Small intestine (tissue), 7 donors: ENCODE results near the gene ALDH3B1. TPM values are rescaled to one million over a fixed set of nuclear protein-coding genes. Genes with fewer than 3 reads are reported as not detected.

Experiments
- DNase-seq, 2 donors: peaks; one replicate each; pipeline versions ENCODE4 v3.0.0 to v3.0.0-alpha.2; 2013
- FAIRE-seq: peaks from 2 replicates; lab custom pipeline; 2012; peaks lifted over from hg19 to GRCh38; lab: Jason Lieb, UNC
- H3K27ac ChIP-seq, 3 donors: one replicate each; pipeline ENCODE4 v1.5.1; 2013; ENCODE audit warnings: low read length in 2 of 3, mild to moderate bottlenecking in 2 of 3, control low read depth in 1 of 3, inconsistent platforms in 1 of 3, low read depth in 1 of 3, moderate library complexity in 1 of 3
- H3K27me3 ChIP-seq, 3 donors: one replicate each; pipeline ENCODE4 v1.6.1; 2013; ENCODE audit warnings: low read length in 3 of 3, inconsistent platforms in 1 of 3; ENCODE audit not compliant: control insufficient read depth in 3 of 3, insufficient read depth in 3 of 3
- H3K36me3 ChIP-seq, 3 donors: one replicate each; pipeline ENCODE4 v1.6.1; 2013; ENCODE audit warnings: low read length in 3 of 3, inconsistent platforms in 1 of 3, low read depth in 1 of 3, mild to moderate bottlenecking in 1 of 3, moderate library complexity in 1 of 3; ENCODE audit not compliant: control insufficient read depth in 3 of 3, insufficient read depth in 2 of 3
- H3K4me1 ChIP-seq, 3 donors: one replicate each; pipeline ENCODE4 v1.6.1; 2013; ENCODE audit warnings: low read length in 2 of 3, inconsistent platforms in 1 of 3, low read depth in 1 of 3, mild to moderate bottlenecking in 1 of 3, moderate library complexity in 1 of 3; ENCODE audit not compliant: control insufficient read depth in 3 of 3, insufficient read depth in 2 of 3
- H3K4me3 ChIP-seq, 3 donors: one replicate each; pipeline ENCODE4 v1.5.1; 2013; ENCODE audit warnings: low read length in 3 of 3, control low read depth in 1 of 3, inconsistent platforms in 1 of 3, low read depth in 1 of 3, mild to moderate bottlenecking in 1 of 3, moderate library complexity in 1 of 3
- H3K9me3 ChIP-seq, 2 donors: one replicate each; pipeline ENCODE4 v1.6.1; 2013; ENCODE audit warnings: low read depth in 1 of 2, low read length in 1 of 2; ENCODE audit not compliant: control insufficient read depth in 2 of 2, insufficient read depth in 1 of 2
- WGBS, 3 donors: extraction: QIAGEN DNeasy Blood & Tissue Kit; methylation state at CpG; one replicate each; pipeline ENCODE4 v1.1.7; 2013; 5-methylcytosine and 5-hydroxymethylcytosine counted together
- polyA plus RNA-seq, 4 donors: library from polyadenylated mRNA; stranded (reverse) in 3 of 4; unstranded in 1 of 4; fragments of 200-250 nt in 3 of 4; fragments of 120-200 nt in 1 of 4; gene quantifications; one replicate each; pipeline versions ENCODE4 v1.2.1 to v1.2.3, GENCODE V29; 2013
- donor health status: healthy with polysubstance abuse.
- donor health status: control.
- donor health status: control.
- donor health status: Bipolar disorder and iron deficiency.
- donor health status: healthy.

Gene ALDH3B1
- polyA plus RNA-seq, 4 donors, result 14.4 to 28.1 (median 21.6) TPM

- H3K27me3 ChIP-seq, result no peaks in the 10 kb centered on the region
- 89 to 94% (median 90%) methylated on average over 11 of the region's 11 CpGs for WGBS, 3 donors
- no peak for DNase-seq
- H3K27ac ChIP-seq, result no peak overlapping the region
- H3K9me3 ChIP-seq, result no peaks in the 10 kb centered on the region
- no peaks in the 10 kb centered on the region for H3K4me1 ChIP-seq
- peaks cover 8 to 79% (median 17%) of the 10 kb centered on the region in 3 donors for H3K36me3 ChIP-seq
- FAIRE-seq, result no peak
- no peak overlapping the region for H3K4me3 ChIP-seq
Measured at GRCh38 chr11:68053981-68054812, 44.1 kb downstream of the ALDH3B1 start.

DNA sequence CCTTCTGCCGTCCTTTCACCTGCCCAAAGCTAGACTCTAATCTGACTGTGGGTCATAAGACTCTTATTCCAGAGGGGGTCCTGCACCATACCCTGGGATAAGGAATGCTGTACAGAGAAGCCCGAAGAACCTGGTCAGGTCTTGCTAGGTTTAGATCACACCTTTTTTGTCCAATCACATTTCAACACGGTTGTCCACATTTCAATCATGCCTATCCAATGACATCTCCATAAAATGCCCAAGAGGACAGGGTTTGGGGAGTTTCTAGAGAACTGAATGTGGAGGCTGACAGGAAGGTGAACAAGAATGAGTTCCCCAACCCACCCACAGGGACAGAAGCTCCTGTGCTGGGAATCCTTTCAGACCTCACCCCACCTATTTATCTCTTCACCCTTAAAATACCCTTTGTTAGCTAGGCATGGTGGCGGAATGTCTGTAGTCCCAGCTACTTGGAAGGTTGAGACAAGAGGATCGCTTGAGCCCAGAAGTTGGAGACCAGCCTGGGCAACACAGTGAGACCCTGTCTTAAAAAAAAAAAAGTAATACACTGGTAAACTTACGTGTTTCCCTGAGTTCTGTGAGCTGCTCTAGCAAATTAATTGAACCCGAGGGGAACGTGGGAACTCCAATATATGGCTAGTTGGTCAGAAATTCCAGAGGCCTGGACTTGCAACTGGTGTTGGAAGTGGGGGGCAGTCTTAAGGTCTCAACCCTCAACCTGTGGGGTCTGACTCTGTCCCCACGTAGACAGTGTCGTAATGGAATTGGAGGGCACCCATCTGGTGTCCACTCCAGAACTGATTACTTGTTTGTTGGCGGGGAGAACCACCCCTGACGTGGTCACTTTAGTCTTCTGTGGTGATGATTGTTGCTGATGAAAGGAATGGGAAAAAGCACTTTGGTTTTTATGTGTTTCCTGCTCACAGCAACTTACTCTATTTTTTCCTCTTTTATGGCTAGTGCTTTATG lies 46.5 kb downstream of the ALDH3B1 start:
- DNase-seq (no peak), FAIRE-seq (no peak)
- Histone ChIP-seq H3K36me3 (peaks cover 3 to 71% (median 15%) of the 10 kb centered on the region in 3 donors), H3K27me3 (no peaks in the 10 kb centered on the region), H3K27ac (no peak overlapping the region), H3K9me3 (no peaks in the 10 kb centered on the region), H3K4me1 (no peaks in the 10 kb centered on the region), H3K4me3 (no peak overlapping the region)
- WGBS, 3 donors, result 93 to 95% (median 94%) methylated on average over 12 of the region's 12 CpGs

- no peak for FAIRE-seq
Measured at GRCh38 chr11:68057807-68058206, 47.7 kb downstream of the ALDH3B1 start.

DNA sequence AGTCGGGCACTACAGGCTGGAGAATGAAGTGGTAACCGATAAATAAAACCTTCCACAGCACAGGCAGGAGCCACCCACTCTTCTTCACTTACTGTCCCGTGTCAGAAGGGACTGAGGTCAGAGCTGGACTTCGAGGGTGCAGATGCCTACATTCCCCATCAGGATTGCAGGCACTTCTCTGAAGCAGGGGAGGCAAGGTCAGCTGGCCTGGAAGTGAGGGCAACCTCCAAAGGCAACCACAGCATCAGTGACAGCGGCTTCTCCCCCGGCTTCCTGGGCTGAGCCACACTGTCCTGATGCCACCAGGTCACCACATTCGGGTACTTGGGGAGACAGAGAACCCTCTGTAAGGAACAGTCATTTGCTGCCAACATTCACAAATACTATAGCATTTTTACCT lies 51.4 kb downstream of the ALDH3B1 start:
- H3K4me1 ChIP-seq, result no peaks in the 10 kb centered on the region
- H3K9me3 ChIP-seq, result no peaks in the 10 kb centered on the region
- WGBS, 3 donors, result 92 to 93% (median 93%) methylated on average over 7 of the region's 7 CpGs
- FAIRE-seq, result no peak
- DNase-seq, result no peak
- peaks cover 12 to 74% (median 27%) of the 10 kb centered on the region in 3 donors for H3K36me3 ChIP-seq
- no peak overlapping the region for H3K27ac ChIP-seq
- no peaks in the 10 kb centered on the region for H3K27me3 ChIP-seq
- no peak overlapping the region for H3K4me3 ChIP-seq

More at GRCh38 chr11:68057807-68058206, 47.7 kb downstream of the ALDH3B1 start:
- H3K36me3 ChIP-seq, result peaks cover 8 to 71% (median 18%) of the 10 kb centered on the region in 3 donors
- H3K27ac ChIP-seq, result no peak overlapping the region
- H3K27me3 ChIP-seq, result no peaks in the 10 kb centered on the region
- H3K4me1 ChIP-seq, result no peaks in the 10 kb centered on the region
- 96 to 97% (median 96%) methylated on average over 4 of the region's 4 CpGs for WGBS, 3 donors
- DNase-seq, result no peak
- no peaks in the 10 kb centered on the region for H3K9me3 ChIP-seq
- no peak overlapping the region for H3K4me3 ChIP-seq

DNA sequence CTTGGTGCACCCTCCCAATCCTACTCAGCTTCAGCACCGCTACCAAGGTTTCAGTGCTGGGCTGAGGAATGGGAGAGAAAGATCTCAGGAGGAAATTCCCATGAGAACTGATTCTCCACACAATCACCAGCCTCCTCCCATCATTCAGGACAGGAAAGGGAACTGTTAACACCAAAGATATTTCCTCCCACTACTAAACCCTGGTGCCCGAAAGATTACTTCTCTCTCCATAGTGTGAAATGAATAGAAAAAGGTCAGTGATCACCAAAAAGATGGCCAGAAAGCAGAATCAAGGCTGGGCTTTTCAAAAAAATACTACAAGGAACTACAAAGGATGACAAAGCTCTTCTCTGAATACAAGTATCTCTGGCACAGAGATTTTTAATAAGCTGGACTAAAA lies 54.8 kb downstream of the ALDH3B1 start:
- no peak for FAIRE-seq
- no peaks in the 10 kb centered on the region for H3K4me1 ChIP-seq
- 85 to 93% (median 90%) methylated on average over 2 of the region's 2 CpGs for WGBS, 3 donors
- H3K9me3 ChIP-seq, result no peaks in the 10 kb centered on the region
- H3K27ac ChIP-seq, result no peak overlapping the region
- H3K36me3 ChIP-seq, result peaks cover 21 to 88% (median 33%) of the 10 kb centered on the region in 3 donors
- no peak for DNase-seq
- no peaks in the 10 kb centered on the region for H3K27me3 ChIP-seq
- H3K4me3 ChIP-seq, result no peak overlapping the region

DNA sequence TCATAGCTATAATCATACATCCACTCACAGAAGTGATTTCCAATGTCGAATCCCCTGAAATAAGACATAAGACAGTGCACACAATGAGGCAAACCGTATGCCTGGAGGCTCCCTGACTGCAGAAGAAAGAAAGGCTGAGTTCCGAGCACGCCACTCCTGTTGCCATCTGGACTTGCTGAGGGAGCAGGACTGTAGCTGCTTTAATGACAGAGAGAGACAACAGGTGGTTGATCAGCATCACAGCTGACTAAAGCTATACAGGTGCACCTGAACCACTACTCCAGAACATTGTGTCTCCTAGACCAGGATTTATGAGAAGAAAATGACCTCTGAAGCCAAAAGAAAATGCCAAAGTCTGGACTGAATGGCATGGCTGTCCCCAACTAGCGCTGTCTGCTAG lies 55.7 kb downstream of the ALDH3B1 start:
- no peak overlapping the region for H3K27ac ChIP-seq
- H3K27me3 ChIP-seq, result no peaks in the 10 kb centered on the region
- no peak for FAIRE-seq
- H3K9me3 ChIP-seq, result no peaks in the 10 kb centered on the region
- WGBS, 3 donors, result 86 to 92% (median 90%) methylated on average over 5 of the region's 5 CpGs
- peaks cover 21 to 87% (median 36%) of the 10 kb centered on the region in 3 donors for H3K36me3 ChIP-seq
- H3K4me1 ChIP-seq, result no peaks in the 10 kb centered on the region
- DNase-seq, result no peak
- no peak overlapping the region for H3K4me3 ChIP-seq

GRCh38 chr11:68066742-68067141 lies 56.6 kb downstream of the ALDH3B1 start:
- DNase-seq, result no peak
- no peak for FAIRE-seq
- Histone ChIP-seq H3K27me3 (no peaks in the 10 kb centered on the region), H3K4me1 (no peaks in the 10 kb centered on the region), H3K9me3 (no peaks in the 10 kb centered on the region), H3K36me3 (peaks cover 17 to 86% (median 31%) of the 10 kb centered on the region in 3 donors), H3K27ac (no peak overlapping the region), H3K4me3 (no peak overlapping the region)
- 89 to 96% (median 90%) methylated on average over 3 of the region's 3 CpGs for WGBS, 3 donors

DNA sequence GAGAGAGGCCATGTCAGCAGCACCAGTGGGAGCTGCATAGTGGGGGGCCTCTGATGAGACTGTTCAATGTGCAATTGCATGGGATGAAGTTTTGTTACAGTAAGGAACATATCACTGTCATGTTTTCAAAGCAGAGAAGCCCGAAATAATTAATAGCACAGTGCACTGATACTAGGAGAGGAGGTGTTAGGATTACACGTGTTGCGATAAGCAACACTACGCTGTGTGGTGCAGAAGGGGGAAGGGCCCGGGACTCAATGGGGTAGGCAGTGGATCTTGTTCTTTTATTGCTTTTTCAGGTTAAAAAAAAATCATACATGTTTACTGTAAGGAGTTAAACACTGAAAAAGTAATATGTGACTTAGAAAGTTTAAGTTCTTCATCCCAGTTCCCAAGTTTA lies 57.9 kb downstream of the ALDH3B1 start:
- DNase-seq (no peak), FAIRE-seq (no peak)
- peaks cover 13 to 84% (median 25%) of the 10 kb centered on the region in 3 donors for H3K36me3 ChIP-seq
- H3K27ac ChIP-seq, result no peak overlapping the region
- no peaks in the 10 kb centered on the region for H3K9me3 ChIP-seq
- H3K27me3 ChIP-seq, result no peaks in the 10 kb centered on the region
- H3K4me1 ChIP-seq, result no peaks in the 10 kb centered on the region
- H3K4me3 ChIP-seq, result no peak overlapping the region
- 91 to 97% (median 94%) methylated on average over 5 of the region's 5 CpGs for WGBS, 3 donors
